ENCODE data around the gene GOLGA6L2.

- TF ChIP-seq POLR2A (IDR thresholded peaks at IDR 0.05; ENCODE audit: low read depth, low read length) (no peak), TAF1 (IDR thresholded peaks at IDR 0.05; ENCODE audit: low read depth, low read length) (no peak), POLR2AphosphoS5 (IDR thresholded peaks at IDR 0.05; ENCODE audit: low read depth, low read length) (no peak)
Observed at GRCh38 chr15:23415321-23415865, 31.6 kb downstream of the GOLGA6L2 start.

All from GM12891 (cell line).